Neuronal stem cell (in vitro differentiated cells): ENCODE results near the gene HAS3.
A peak's percentile ranks its signal among the peaks of the same experiment; 100 is the strongest.

Source experiments
- DNase-seq: peaks from one replicate; pipeline ENCODE4 v3.0.0-alpha.2; 2013; ENCODE audit warnings: low spot score
- H2AFZ ChIP-seq: one replicate; pipeline ENCODE4 v1.6.1; 2013; ENCODE audit warnings: mild to moderate bottlenecking, low read length, inconsistent platforms
- H2AK5ac ChIP-seq: 2 replicates; pipeline ENCODE4 v1.6.1; 2013; ENCODE audit warnings: low read depth, mild to moderate bottlenecking, inconsistent platforms, low read length, moderate library complexity, mixed read lengths
- H2BK120ac ChIP-seq: 2 replicates; pipeline ENCODE4 v1.6.1; 2013; ENCODE audit warnings: low read depth, mild to moderate bottlenecking, inconsistent platforms, low read length, moderate library complexity, mixed read lengths
- H2BK12ac ChIP-seq: one replicate; pipeline ENCODE4 v1.6.1; 2013; ENCODE audit warnings: low read length, inconsistent platforms
- H2BK15ac ChIP-seq: 2 replicates; pipeline ENCODE4 v1.6.1; 2013; ENCODE audit warnings: mild to moderate bottlenecking, low read length, inconsistent platforms, mixed read lengths
- H2BK5ac ChIP-seq: one replicate; pipeline ENCODE4 v1.6.1; 2013; ENCODE audit warnings: inconsistent platforms, mild to moderate bottlenecking, low read length, moderate library complexity
- H3K14ac ChIP-seq: one replicate; pipeline ENCODE4 v1.6.1; 2013; ENCODE audit warnings: low read length, inconsistent platforms
- H3K18ac ChIP-seq: 2 replicates; pipeline ENCODE4 v1.6.1; 2013; ENCODE audit warnings: low read length, inconsistent platforms
- H3K23ac ChIP-seq: 2 replicates; pipeline ENCODE4 v1.6.1; 2013; ENCODE audit warnings: low read depth, mild to moderate bottlenecking, mixed read lengths, low read length, inconsistent platforms; ENCODE audit not compliant: poor library complexity
- H3K27ac ChIP-seq: replicated peaks from 3 replicates; pipeline ENCODE4 v1.5.1; 2013; ENCODE audit warnings: low read length, inconsistent platforms
- H3K27me3 ChIP-seq, 3 experiments: 2 replicates each; pipeline ENCODE4 v1.6.1; 2013; ENCODE audit warnings: low read length in 3 of 3, mild to moderate bottlenecking in 2 of 3, inconsistent platforms in 1 of 3, low read depth in 1 of 3, mixed read lengths in 1 of 3, moderate library complexity in 1 of 3; ENCODE audit not compliant: control insufficient read depth in 3 of 3, insufficient read depth in 3 of 3
- H3K36me3 ChIP-seq, 2 donors: replicated peaks in 1 of 2; 2 replicates each; pipeline ENCODE4 v1.6.1; 2013; ENCODE audit warnings: low read length in 2 of 2; ENCODE audit not compliant: control insufficient read depth in 2 of 2, insufficient read depth in 2 of 2
- H3K4ac ChIP-seq: 2 replicates; pipeline ENCODE4 v1.6.1; 2013; ENCODE audit warnings: inconsistent platforms, mild to moderate bottlenecking, low read length, moderate library complexity
- H3K4me1 ChIP-seq, 2 donors: 1 replicate in 1 of 2; 2 replicates in 1 of 2; pipeline ENCODE4 v1.6.1; 2013; ENCODE audit warnings: low read length in 2 of 2, low read depth in 1 of 2; ENCODE audit not compliant: control insufficient read depth in 2 of 2, insufficient read depth in 1 of 2
- H3K4me2 ChIP-seq: one replicate; pipeline ENCODE4 v1.6.1; 2013; ENCODE audit warnings: mild to moderate bottlenecking, low read length, inconsistent platforms; ENCODE audit not compliant: insufficient read depth, poor library complexity, severe bottlenecking
- H3K4me3 ChIP-seq, 2 donors: 2 replicates each; pipeline ENCODE4 v1.5.1; 2013; ENCODE audit warnings: low read length in 2 of 2, mild to moderate bottlenecking in 2 of 2, inconsistent platforms in 1 of 2, moderate library complexity in 1 of 2
- H3K79me1 ChIP-seq: one replicate; pipeline ENCODE4 v1.6.1; 2013; ENCODE audit warnings: low read depth, mild to moderate bottlenecking, inconsistent platforms, low read length, moderate library complexity
- H3K9ac ChIP-seq: one replicate; pipeline ENCODE4 v1.6.1; 2013; ENCODE audit warnings: mild to moderate bottlenecking, low read depth, low read length, inconsistent platforms; ENCODE audit not compliant: poor library complexity
- H3K9me3 ChIP-seq, 2 donors: replicated peaks in 1 of 2; 2 replicates each; pipeline versions ENCODE3 to v1.6.1; 2013; ENCODE audit warnings: low read length in 2 of 2, mild to moderate bottlenecking in 2 of 2, inconsistent platforms in 1 of 2, low read depth in 1 of 2, mixed read lengths in 1 of 2, moderate library complexity in 1 of 2; ENCODE audit not compliant: control insufficient read depth in 2 of 2, insufficient read depth in 1 of 2
- H4K8ac ChIP-seq: one replicate; pipeline ENCODE4 v1.6.1; 2013; ENCODE audit warnings: low read depth, mild to moderate bottlenecking, inconsistent platforms, low read length, moderate library complexity
- H4K91ac ChIP-seq: one replicate; pipeline ENCODE4 v1.6.1; 2013; ENCODE audit warnings: low read length, low read depth, mild to moderate bottlenecking, inconsistent platforms; ENCODE audit not compliant: poor library complexity
- WGBS, 2 donors: extraction: QIAGEN DNeasy Blood & Tissue Kit; methylation state at CpG; one replicate each; pipeline ENCODE4 v1.1.7; 2013; ENCODE audit warnings: missing lambda C conversion rate in 2 of 2, mixed read lengths in 1 of 2; ENCODE audit not compliant: insufficient read length in 2 of 2, insufficient replicate concordance in 1 of 2; ENCODE audit errors: extremely low coverage in 2 of 2; 5-methylcytosine and 5-hydroxymethylcytosine counted together

The HAS3 gene

DNA sequence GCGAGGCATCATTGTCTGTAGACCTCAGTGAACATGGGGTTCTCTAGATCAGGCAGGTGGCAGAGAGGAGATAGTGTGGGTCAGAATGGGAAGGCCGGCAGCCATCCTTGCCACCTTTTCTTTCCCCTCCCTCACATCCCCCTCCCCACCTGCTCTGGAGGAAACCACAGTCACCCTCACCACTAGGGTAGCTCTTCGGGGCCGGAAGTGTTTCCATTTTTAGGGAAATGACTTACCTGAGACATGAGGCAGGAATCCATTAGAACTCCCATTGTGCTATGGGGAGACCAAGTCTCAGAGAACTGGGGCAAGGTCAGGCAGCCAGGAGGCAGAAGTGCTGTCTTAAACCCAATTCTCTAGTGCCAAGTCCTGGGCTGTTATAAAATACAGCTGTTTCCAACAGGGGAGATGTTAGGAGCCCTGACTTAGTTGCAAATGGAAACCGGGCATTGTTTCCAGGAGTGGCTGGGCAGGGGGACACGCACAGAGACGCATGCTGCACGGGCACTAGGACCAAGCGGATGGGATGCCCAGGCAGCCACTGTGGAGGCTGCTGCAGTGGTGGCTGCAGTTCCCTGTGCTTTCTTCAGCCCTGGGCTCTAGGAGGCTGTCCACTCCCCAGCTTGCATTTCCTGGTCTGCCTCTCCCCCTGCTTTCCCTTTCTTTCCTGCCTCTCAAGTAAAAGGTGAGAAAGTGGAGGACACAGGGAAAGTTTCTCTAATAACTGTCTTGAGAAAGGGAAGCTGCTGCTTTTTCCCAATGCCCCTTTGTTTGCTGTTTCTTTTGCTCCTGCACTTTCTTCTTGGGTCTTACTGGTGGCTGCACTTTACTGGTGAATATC is 2.8 kb downstream of the HAS3 start:
- Histone ChIP-seq H3K9me3 (no peaks in the 10 kb centered on the region), H2AK5ac (no peak overlapping the region), H2BK15ac (peak overlapping the region; percentile 54), H3K23ac (no peak overlapping the region), H2BK120ac (no peak overlapping the region), H3K18ac (no peak overlapping the region), H3K79me1 (peaks cover 22% of the 10 kb centered on the region), H3K4me1 (peaks cover 13 to 16% of the 10 kb centered on the region in 2 donors), H2BK5ac (no peak overlapping the region), H3K27me3 (no peaks in the 10 kb centered on the region), H3K4me2 (peak overlapping the region; percentile 99), H3K27ac (no peak overlapping the region), H4K91ac (no peak overlapping the region), H3K4me3 (peak overlapping the region in 1 of 2 donors; percentile 86), H3K4ac (no peak overlapping the region), H3K14ac (no peak overlapping the region), H2BK12ac (no peak overlapping the region), H2AFZ (no peak overlapping the region), H3K9ac (peak overlapping the region; percentile 87), H3K36me3 (peaks cover 31 to 33% of the 10 kb centered on the region in 2 donors), H4K8ac (no peak overlapping the region)
- WGBS, 2 donors = no CpG with 5 or more reads among the region's 9 CpGs
- DNase-seq = no peak

- Histone ChIP-seq H3K18ac (peak overlapping the region; percentile 50), H3K14ac (no peak overlapping the region), H3K4me1 (peaks cover 13 to 16% of the 10 kb centered on the region in 2 donors), H2BK120ac (no peak overlapping the region), H3K27ac (no peak overlapping the region), H4K8ac (no peak overlapping the region), H2AK5ac (peak overlapping the region; percentile 58), H3K9ac (no peak overlapping the region), H3K79me1 (peaks cover 22% of the 10 kb centered on the region), H2BK15ac (no peak overlapping the region), H3K4ac (no peak overlapping the region), H3K27me3 (no peaks in the 10 kb centered on the region), H2BK12ac (no peak overlapping the region), H3K4me2 (no peak overlapping the region), H3K9me3 (no peaks in the 10 kb centered on the region), H3K36me3 (peaks cover 33 to 39% of the 10 kb centered on the region in 2 donors), H3K23ac (no peak overlapping the region), H2BK5ac (no peak overlapping the region), H2AFZ (no peak overlapping the region), H3K4me3 (no peak overlapping the region), H4K91ac (no peak overlapping the region)
- WGBS, 2 donors = no CpG with 5 or more reads among the region's 4 CpGs
- DNase-seq = no peak
Observed at GRCh38 chr16:69108905-69109252, 3.4 kb downstream of the HAS3 start.

GRCh38 chr16:69109486-69110270 is 4.2 kb downstream of the HAS3 start:
- Histone ChIP-seq H2AFZ (no peak overlapping the region), H2BK12ac (peak overlapping the region; percentile 85), H3K14ac (no peak overlapping the region), H3K4ac (no peak overlapping the region), H3K4me2 (no peak overlapping the region), H3K4me1 (peaks cover 13 to 16% of the 10 kb centered on the region in 2 donors), H3K9me3 (no peaks in the 10 kb centered on the region), H3K18ac (peak overlapping the region; percentile 17), H2AK5ac (peak overlapping the region; percentile 58), H2BK15ac (no peak overlapping the region), H3K79me1 (peaks cover 22% of the 10 kb centered on the region), H2BK120ac (no peak overlapping the region), H2BK5ac (no peak overlapping the region), H3K27ac (no peak overlapping the region), H4K8ac (no peak overlapping the region), H3K4me3 (no peak overlapping the region), H3K27me3 (no peaks in the 10 kb centered on the region), H4K91ac (peak overlapping the region; percentile 76), H3K9ac (peak overlapping the region; percentile 64), H3K36me3 (peaks cover 37 to 47% of the 10 kb centered on the region in 2 donors), H3K23ac (peak overlapping the region; percentile 71)
- no peak for DNase-seq
- no CpG with 5 or more reads among the region's 48 CpGs for WGBS, 2 donors

DNA sequence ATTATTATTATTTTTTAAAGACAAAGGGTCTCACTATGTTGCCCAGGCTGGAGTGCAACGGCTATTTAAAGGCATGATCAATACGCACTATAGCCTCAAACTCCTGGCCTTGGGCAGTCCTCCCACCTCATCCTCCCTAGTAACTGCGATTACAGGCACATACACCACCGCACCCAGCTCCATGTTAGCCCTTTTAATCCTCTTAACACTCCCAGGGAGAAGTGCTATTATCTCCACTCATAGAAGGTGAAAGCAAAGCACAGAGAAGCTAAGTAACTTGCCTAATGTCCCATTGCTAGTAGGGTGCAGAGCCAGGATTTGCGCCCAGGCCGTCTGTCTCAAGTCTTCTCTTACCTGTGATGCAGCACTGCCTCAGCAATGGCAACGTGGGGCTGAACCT is 5.0 kb downstream of the HAS3 start:
- no peak overlapping the region for H2BK12ac ChIP-seq
- no peak overlapping the region for H3K4me3 ChIP-seq
- no peak for DNase-seq
- no peak overlapping the region for H3K23ac ChIP-seq
- H3K18ac ChIP-seq = no peak overlapping the region
- H3K9me3 ChIP-seq = no peaks in the 10 kb centered on the region
- no CpG with 5 or more reads among the region's 7 CpGs for WGBS, 2 donors
- no peak overlapping the region for H2AFZ ChIP-seq
- H2BK5ac ChIP-seq = no peak overlapping the region
- H3K27me3 ChIP-seq = no peaks in the 10 kb centered on the region
- peaks cover 43 to 55% of the 10 kb centered on the region in 2 donors for H3K36me3 ChIP-seq
- no peak overlapping the region for H2BK15ac ChIP-seq
- peaks cover 22% of the 10 kb centered on the region for H3K79me1 ChIP-seq
- H4K91ac ChIP-seq = no peak overlapping the region
- no peak overlapping the region for H3K14ac ChIP-seq
- H3K9ac ChIP-seq = no peak overlapping the region
- no peak overlapping the region for H3K27ac ChIP-seq
- no peak overlapping the region for H3K4me2 ChIP-seq
- no peak overlapping the region for H3K4ac ChIP-seq
- no peak overlapping the region for H2BK120ac ChIP-seq
- H3K4me1 ChIP-seq = peaks cover 10 to 15% of the 10 kb centered on the region in 2 donors
- no peak overlapping the region for H4K8ac ChIP-seq
- no peak overlapping the region for H2AK5ac ChIP-seq
